ENCODE data around the gene RELN. TPM values are rescaled to one million over a fixed set of nuclear protein-coding genes. Genes with fewer than 3 reads are reported as not detected.

The RELN gene
- total and polyA plus RNA-seq, 9 of the 15 experiments (the other 6 are each of a cell fraction or from before 2014, with no cell fraction given) = 12.9 to 43.2 (median 18.1) TPM

DNA sequence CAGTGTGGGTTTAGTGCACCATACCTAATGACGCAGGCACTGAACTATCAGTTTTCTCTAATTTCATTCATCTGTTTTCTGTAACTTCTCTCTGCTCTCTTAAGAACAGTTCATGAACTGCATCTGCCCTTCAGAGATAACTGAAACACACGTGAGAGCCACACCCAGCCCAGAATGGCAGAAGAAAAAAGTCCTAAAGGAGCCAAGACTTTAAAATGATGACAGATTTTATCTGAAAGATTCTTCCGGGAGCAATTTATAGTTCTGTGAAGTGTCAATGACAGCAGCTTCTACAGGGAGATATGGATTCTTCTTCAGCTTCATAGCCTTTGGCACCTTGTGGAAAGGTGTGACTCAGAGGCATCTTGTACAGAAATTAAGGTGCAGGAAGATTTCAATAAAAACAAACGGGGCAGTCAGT lies 332.0 kb downstream of the RELN start (continued):
- TF ChIP-seq, protein P1, sequence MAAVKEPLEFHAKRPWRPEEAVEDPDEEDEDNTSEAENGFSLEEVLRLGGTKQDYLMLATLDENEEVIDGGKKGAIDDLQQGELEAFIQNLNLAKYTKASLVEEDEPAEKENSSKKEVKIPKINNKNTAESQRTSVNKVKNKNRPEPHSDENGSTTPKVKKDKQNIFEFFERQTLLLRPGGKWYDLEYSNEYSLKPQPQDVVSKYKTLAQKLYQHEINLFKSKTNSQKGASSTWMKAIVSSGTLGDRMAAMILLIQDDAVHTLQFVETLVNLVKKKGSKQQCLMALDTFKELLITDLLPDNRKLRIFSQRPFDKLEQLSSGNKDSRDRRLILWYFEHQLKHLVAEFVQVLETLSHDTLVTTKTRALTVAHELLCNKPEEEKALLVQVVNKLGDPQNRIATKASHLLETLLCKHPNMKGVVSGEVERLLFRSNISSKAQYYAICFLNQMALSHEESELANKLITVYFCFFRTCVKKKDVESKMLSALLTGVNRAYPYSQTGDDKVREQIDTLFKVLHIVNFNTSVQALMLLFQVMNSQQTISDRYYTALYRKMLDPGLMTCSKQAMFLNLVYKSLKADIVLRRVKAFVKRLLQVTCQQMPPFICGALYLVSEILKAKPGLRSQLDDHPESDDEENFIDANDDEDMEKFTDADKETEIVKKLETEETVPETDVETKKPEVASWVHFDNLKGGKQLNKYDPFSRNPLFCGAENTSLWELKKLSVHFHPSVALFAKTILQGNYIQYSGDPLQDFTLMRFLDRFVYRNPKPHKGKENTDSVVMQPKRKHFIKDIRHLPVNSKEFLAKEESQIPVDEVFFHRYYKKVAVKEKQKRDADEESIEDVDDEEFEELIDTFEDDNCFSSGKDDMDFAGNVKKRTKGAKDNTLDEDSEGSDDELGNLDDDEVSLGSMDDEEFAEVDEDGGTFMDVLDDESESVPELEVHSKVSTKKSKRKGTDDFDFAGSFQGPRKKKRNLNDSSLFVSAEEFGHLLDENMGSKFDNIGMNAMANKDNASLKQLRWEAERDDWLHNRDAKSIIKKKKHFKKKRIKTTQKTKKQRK (IDR thresholded peaks at IDR 0.05; ENCODE audit: borderline replicate concordance, low read depth, low read length) = no peak
- TF ChIP-seq TOE1 (IDR thresholded peaks at IDR 0.05; ENCODE audit: borderline replicate concordance) (peak; percentile 64; the same call in 1 of the 2 replicates), TOE1 (CRISPR knock-in tag; IDR thresholded peaks at IDR 0.05; ENCODE audit: borderline replicate concordance, low read depth) (no peak), SRSF7 (optimal IDR thresholded peaks at IDR 0.05; ENCODE audit: low read depth, low read length) (no peak), RAD21 (CRISPR knock-in tag; conservative IDR thresholded peaks at IDR 0.05 in 1 of 2, IDR thresholded peaks at IDR 0.05 in 1 of 2) (peak in 1 of 2 experiments; percentile 21; a peak in 1 of 4 replicates), SMAD4 (CRISPR knock-in tag; conservative IDR thresholded peaks at IDR 0.05) (peak; percentile 77), KLF16 (IDR thresholded peaks at IDR 0.05) (peak; percentile 89), KDM1A (IDR thresholded peaks at IDR 0.05) (peak; percentile 81 to 89; a peak in 3 of 4 replicates), HDAC2 (IDR thresholded peaks at IDR 0.05) (peak; percentile 94), SMAD3 (CRISPR knock-in tag; conservative IDR thresholded peaks at IDR 0.05) (0 out of 2 replicates have a peak, but pooled peaks have one; percentile 18), ZNF197 (CRISPR knock-in tag; IDR thresholded peaks at IDR 0.05; ENCODE audit: low read depth) (peak; percentile 82; the same call in 1 of the 2 replicates), MBD2 (IDR thresholded peaks at IDR 0.05; ENCODE audit: borderline replicate concordance, low read depth) (peak; percentile 54; the same call in 1 of the 2 replicates), ETV6 (IDR thresholded peaks at IDR 0.05; ENCODE audit: borderline replicate concordance in 1 of 2, low read depth in 2 of 2, low read length in 1 of 2) (peak in 1 of 2 experiments; percentile 81; a peak in 2 of 4 replicates), ETV6 (CRISPR knock-in tag; IDR thresholded peaks at IDR 0.05; ENCODE audit: borderline replicate concordance) (no peak), RBM22 (IDR thresholded peaks at IDR 0.05; ENCODE audit: low read depth, low read length, poor library complexity, severe bottlenecking) (no peak), FOXJ2 (tag; IDR thresholded peaks at IDR 0.05) (peak; percentile 91), TRIM24 (IDR thresholded peaks at IDR 0.05) (peak; percentile 84 to 91; a peak in 3 of 4 replicates), OTX1 (CRISPR knock-in tag; IDR thresholded peaks at IDR 0.05) (no peak), L3MBTL2 (IDR thresholded peaks at IDR 0.05) (peak; percentile 53; the same call in 1 of the 2 replicates), NCOA1 (IDR thresholded peaks at IDR 0.05; ENCODE audit: low read depth) (peak; percentile 82; the same call in 1 of the 2 replicates)
- TF ChIP-seq, protein P2, sequence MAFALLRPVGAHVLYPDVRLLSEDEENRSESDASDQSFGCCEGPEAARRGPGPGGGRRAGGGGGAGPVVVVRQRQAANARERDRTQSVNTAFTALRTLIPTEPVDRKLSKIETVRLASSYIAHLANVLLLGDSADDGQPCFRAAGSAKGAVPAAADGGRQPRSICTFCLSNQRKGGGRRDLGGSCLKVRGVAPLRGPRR (CRISPR knock-in tag; IDR thresholded peaks at IDR 0.05) = no peak
- TF ChIP-seq, protein P3, sequence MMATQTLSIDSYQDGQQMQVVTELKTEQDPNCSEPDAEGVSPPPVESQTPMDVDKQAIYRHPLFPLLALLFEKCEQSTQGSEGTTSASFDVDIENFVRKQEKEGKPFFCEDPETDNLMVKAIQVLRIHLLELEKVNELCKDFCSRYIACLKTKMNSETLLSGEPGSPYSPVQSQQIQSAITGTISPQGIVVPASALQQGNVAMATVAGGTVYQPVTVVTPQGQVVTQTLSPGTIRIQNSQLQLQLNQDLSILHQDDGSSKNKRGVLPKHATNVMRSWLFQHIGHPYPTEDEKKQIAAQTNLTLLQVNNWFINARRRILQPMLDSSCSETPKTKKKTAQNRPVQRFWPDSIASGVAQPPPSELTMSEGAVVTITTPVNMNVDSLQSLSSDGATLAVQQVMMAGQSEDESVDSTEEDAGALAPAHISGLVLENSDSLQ (IDR thresholded peaks at IDR 0.05) = peak; percentile 94
- TF ChIP-seq, protein P4, sequence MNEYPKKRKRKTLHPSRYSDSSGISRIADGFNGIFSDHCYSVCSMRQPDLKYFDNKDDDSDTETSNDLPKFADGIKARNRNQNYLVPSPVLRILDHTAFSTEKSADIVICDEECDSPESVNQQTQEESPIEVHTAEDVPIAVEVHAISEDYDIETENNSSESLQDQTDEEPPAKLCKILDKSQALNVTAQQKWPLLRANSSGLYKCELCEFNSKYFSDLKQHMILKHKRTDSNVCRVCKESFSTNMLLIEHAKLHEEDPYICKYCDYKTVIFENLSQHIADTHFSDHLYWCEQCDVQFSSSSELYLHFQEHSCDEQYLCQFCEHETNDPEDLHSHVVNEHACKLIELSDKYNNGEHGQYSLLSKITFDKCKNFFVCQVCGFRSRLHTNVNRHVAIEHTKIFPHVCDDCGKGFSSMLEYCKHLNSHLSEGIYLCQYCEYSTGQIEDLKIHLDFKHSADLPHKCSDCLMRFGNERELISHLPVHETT (CRISPR knock-in tag; conservative IDR thresholded peaks at IDR 0.05 in 1 of 2, IDR thresholded peaks at IDR 0.05 in 1 of 2) = peak in 1 of 2 experiments; percentile 83; a peak in 2 of 4 replicates
